Stimulated activated CD4-positive, alpha-beta T cell treated with anti-CD3 and anti-CD28 coated beads, Interleukin-4, amount 100 ng/mL, for 1 hour (primary cell): ENCODE data around the gene RPP25L.

Experiments
- DNase-seq: peaks from one replicate; pipeline ENCODE4 v3.0.0-alpha.2; 2020

The RPP25L gene

DNA sequence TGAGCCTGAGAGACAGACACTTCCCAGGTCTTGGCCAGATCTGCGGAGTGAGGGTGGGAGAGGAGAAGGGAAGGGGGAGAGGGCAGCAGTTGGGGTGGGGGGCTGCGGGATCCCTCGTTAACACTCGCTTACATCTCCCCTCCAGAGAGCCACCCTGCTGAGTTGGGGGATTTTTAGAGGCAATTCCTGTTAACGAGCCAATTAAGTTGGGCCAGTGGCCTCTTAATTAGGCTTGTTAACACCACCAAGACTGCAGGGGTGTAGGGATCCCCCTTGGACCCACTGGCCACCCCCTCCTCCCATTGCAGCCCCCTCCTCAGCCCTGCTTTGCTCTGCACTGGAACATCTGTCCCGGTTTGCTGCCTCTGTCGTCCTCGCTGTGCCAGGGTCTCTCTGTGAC, 46.0 kb downstream of the RPP25L start:
- DNase-seq: no peak

- no peak for DNase-seq
These were observed 47.3 kb downstream of the RPP25L start for GRCh38 chr9:34564617-34565016.

GRCh38 chr9:34563262-34563661, 48.6 kb downstream of the RPP25L start:
- DNase-seq: no peak

- no peak for DNase-seq
These were observed 49.7 kb downstream of the RPP25L start for GRCh38 chr9:34562135-34562745.

- no peak for DNase-seq
These were observed 51.2 kb downstream of the RPP25L start for GRCh38 chr9:34560599-34561214.
